Fibroblast of gingiva (primary cell): ENCODE data around the gene TMEM101.
"Not testable (repeated sequence)": the region's sequence is repeated elsewhere in the genome, so short reads cannot be mapped to it uniquely, and the experiment has no call there.

ENCODE experiments used
- DNase-seq: peaks from one replicate; pipeline ENCODE4 v3.0.0-alpha.2; 2011; ENCODE audit warnings: low read depth

TMEM101 gene

GRCh38 chr17:43974382-43975266 is 40.1 kb downstream of the TMEM101 start:
- no peak for DNase-seq

- not testable (repeated sequence) for DNase-seq
Observed at GRCh38 chr17:43972444-43973212, 42.1 kb downstream of the TMEM101 start.

GRCh38 chr17:43971436-43971835 is 43.3 kb downstream of the TMEM101 start:
- not testable (repeated sequence) for DNase-seq

- DNase-seq = no peak
Observed at GRCh38 chr17:43970366-43970765, 44.4 kb downstream of the TMEM101 start.

- DNase-seq = no peak
Observed at GRCh38 chr17:43967251-43967875, 47.4 kb downstream of the TMEM101 start.

- no peak for DNase-seq
Observed at GRCh38 chr17:43966276-43966675, 48.5 kb downstream of the TMEM101 start.

- no peak for DNase-seq
Observed at GRCh38 chr17:43962479-43962878, 52.3 kb downstream of the TMEM101 start.

- no peak for DNase-seq
Observed at GRCh38 chr17:43961954-43962353, 52.8 kb downstream of the TMEM101 start.

- DNase-seq = not testable (repeated sequence)
Observed at GRCh38 chr17:43961292-43961691, 53.5 kb downstream of the TMEM101 start.
